BJ (cell line): ENCODE results near the gene FAT2. TPM values are rescaled to one million over a fixed set of nuclear protein-coding genes. Genes with fewer than 3 reads are reported as not detected.

Experiments
- CTCF ChIA-PET: fragments of 350-600 bp; formaldehyde crosslinking; extraction: SDS; loops from one replicate; lab custom pipeline; 2021; ENCODE audit warnings: antibody characterized with exemption, inconsistent platforms; lab: Yijun Ruan, JAX
- POLR2A ChIA-PET: fragments of 300-600 bp; sonication (Branson Sonifier 250); formaldehyde crosslinking; extraction: SDS; loops from one replicate; lab custom pipeline; 2021; ENCODE audit warnings: antibody characterized with exemption; lab: Charles Lee
- DNase-seq: peaks from one replicate; pipeline ENCODE4 v3.0.0-alpha.2; 2011; ENCODE audit warnings: low read depth
- H3K27me3 ChIP-seq: 2 replicates; pipeline ENCODE4 v1.6.0; 2011; ENCODE audit warnings: low read length; ENCODE audit not compliant: control insufficient read depth, insufficient read depth
- H3K36me3 ChIP-seq: 2 replicates; pipeline ENCODE4 v1.5.1; 2011; ENCODE audit warnings: low read length; ENCODE audit not compliant: control insufficient read depth, insufficient read depth
- H3K4me3 ChIP-seq: 2 replicates; pipeline ENCODE4 v1.5.1; 2011; ENCODE audit warnings: low read depth, mild to moderate bottlenecking, control low read depth, low read length
- CTCF ChIP-seq: IDR thresholded peaks from 2 replicates; pipeline ENCODE4 v1.5.1; 2011; ENCODE audit warnings: low read depth, mild to moderate bottlenecking, control low read depth, inconsistent platforms, low read length, moderate library complexity; ENCODE audit not compliant: insufficient read depth
- polyA plus RNA-seq: library from polyadenylated mRNA; depleted of rRNA; stranded (reverse); fragments of >200 nt; gene quantifications from 2 replicates; pipeline ENCODE4 v1.2.3, GENCODE V29; 2011

Gene FAT2
- polyA plus RNA-seq, 1 experiment, result not detected

GRCh38 chr5:151619812-151620460 lies 28.8 kb upstream of the FAT2 start:
- TF ChIP-seq CTCF, result no peak
- no peaks in the 10 kb centered on the region for H3K36me3 ChIP-seq
- H3K4me3 ChIP-seq, result no peak overlapping the region
- ChIA-PET CTCF (no interaction called here), POLR2A (no interaction called here)
- H3K27me3 ChIP-seq, result peaks cover 7% of the 10 kb centered on the region; the same call in 1 of the 2 replicates
- no peak for DNase-seq

DNA sequence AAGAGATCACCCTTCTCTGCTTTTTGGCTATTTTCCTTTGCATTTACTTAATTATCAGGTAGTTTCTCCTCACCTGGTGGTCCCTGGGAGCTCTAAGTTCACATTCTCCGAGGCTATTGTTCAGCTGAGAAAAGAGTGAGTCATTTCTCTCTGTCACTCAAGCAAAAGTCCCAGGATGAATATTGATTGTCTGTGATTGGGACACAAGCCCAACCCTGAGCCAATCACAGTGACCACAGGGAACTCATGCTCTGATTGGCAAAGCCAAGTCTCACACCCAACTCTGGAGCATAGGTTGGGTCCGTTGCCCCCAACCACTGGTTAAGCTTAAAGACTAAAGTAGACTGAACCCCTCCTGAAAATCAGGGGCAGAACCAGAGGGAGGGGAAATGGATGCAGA lies 27.8 kb upstream of the FAT2 start:
- ChIA-PET POLR2A (no interaction called here), CTCF (no interaction called here)
- no peak for TF ChIP-seq CTCF
- Histone ChIP-seq H3K4me3 (no peak overlapping the region), H3K36me3 (no peaks in the 10 kb centered on the region), H3K27me3 (peaks cover 7% of the 10 kb centered on the region; the same call in 1 of the 2 replicates)
- DNase-seq, result no peak

DNA sequence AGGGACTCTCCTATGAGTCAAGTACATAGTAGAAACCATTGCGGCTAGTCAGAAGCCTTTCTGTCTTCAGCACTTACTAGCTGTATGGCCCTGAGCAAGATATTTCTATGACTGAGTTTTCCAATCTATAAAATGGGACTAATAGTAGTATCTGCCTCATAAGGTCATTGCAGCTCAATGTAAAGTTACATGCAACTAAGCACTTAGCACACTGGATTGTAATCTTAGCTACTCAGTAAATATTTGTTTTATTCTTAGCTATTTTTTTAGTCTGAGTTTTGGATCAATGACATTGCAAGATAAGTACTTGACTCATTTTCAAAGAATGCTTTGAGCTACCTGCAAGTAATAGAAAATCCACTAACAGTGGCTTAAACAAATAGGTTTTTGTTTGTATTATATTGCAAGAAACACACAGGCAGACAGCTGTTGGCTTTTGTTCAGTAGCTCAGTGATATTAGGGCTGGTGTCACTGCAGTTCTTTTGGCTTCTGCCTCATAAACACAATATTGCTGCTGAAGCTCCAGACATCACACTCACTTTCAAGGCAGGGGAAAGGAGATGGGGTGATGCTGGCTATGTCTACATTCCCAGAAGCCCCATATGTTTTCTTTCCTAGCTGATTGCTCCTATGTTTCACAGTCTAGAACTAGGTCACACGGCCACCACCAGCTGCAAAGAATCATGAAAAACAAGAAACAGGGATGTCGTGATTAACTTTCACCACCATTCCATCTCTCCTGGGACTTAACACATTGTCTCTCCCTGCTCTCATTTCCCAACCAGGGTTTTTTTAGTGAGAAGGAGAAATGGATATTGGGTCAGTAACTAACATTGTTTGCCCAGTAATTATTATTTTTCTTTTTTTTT lies 26.9 kb upstream of the FAT2 start:
- TF ChIP-seq CTCF, result no peak
- POLR2A ChIA-PET, result no interaction called here
- no peak for DNase-seq
- Histone ChIP-seq H3K36me3 (no peaks in the 10 kb centered on the region), H3K27me3 (peaks cover 7% of the 10 kb centered on the region; the same call in 1 of the 2 replicates), H3K4me3 (no peak overlapping the region)
- CTCF ChIA-PET, result no interaction called here

- Histone ChIP-seq H3K36me3 (no peaks in the 10 kb centered on the region), H3K27me3 (peaks cover 2% of the 10 kb centered on the region; the same call in 1 of the 2 replicates), H3K4me3 (no peak overlapping the region)
- TF ChIP-seq CTCF, result no peak
- ChIA-PET CTCF (no interaction called here), POLR2A (no interaction called here)
- no peak for DNase-seq
Measured at GRCh38 chr5:151617383-151617840, 26.3 kb upstream of the FAT2 start.

- no peak for DNase-seq
- Histone ChIP-seq H3K36me3 (no peaks in the 10 kb centered on the region), H3K4me3 (no peak overlapping the region), H3K27me3 (no peaks in the 10 kb centered on the region; the same call in 1 of the 2 replicates)
- ChIA-PET CTCF (no interaction called here), POLR2A (no interaction called here)
- no peak for TF ChIP-seq CTCF
Measured at GRCh38 chr5:151615431-151615830, 24.3 kb upstream of the FAT2 start.
